Measurements from ENCODE around the gene HHLA2. TPM values are rescaled to one million over a fixed set of nuclear protein-coding genes. Genes with fewer than 3 reads are reported as not detected.

Gene HHLA2
- polyA plus RNA-seq, 3 donors: 0.13 TPM; not detected in 2

- Mint-ChIP-seq H3K9me3 (no peaks in the 10 kb centered on the region), H3K36me3 (no peaks in the 10 kb centered on the region), H3K27me3 (ENCODE audit: low read depth in 3 of 3) (no peaks in the 10 kb centered on the region), H3K4me1 (no peaks in the 10 kb centered on the region), H3K27ac (no peak overlapping the region), H3K4me3 (no peak overlapping the region)
- no peak overlapping the region for H3K9ac ChIP-seq (ENCODE audit: insufficient read depth, low read length, poor library complexity, severe bottlenecking)
- TF ChIP-seq, protein P1, sequence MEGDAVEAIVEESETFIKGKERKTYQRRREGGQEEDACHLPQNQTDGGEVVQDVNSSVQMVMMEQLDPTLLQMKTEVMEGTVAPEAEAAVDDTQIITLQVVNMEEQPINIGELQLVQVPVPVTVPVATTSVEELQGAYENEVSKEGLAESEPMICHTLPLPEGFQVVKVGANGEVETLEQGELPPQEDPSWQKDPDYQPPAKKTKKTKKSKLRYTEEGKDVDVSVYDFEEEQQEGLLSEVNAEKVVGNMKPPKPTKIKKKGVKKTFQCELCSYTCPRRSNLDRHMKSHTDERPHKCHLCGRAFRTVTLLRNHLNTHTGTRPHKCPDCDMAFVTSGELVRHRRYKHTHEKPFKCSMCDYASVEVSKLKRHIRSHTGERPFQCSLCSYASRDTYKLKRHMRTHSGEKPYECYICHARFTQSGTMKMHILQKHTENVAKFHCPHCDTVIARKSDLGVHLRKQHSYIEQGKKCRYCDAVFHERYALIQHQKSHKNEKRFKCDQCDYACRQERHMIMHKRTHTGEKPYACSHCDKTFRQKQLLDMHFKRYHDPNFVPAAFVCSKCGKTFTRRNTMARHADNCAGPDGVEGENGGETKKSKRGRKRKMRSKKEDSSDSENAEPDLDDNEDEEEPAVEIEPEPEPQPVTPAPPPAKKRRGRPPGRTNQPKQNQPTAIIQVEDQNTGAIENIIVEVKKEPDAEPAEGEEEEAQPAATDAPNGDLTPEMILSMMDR (IDR thresholded peaks at IDR 0.05): no peak
- intact Hi-C loops (cut with micrococcal nuclease): no loop called here
- H3K36me3 ChIP-seq (replicated peaks in 1 of 2; ENCODE audit: control insufficient read depth in 1 of 2, insufficient read depth in 2 of 2, low read length in 2 of 2): no peaks in the 10 kb centered on the region
- H3K4me3 ChIP-seq (replicated peaks in 1 of 3; ENCODE audit: low read depth in 2 of 3, low read length in 3 of 3): no peak overlapping the region
- H3K4me2 ChIP-seq (replicated peaks; ENCODE audit: extremely low read depth, low read length, poor library complexity, severe bottlenecking): no peak overlapping the region
- H4K20me1 ChIP-seq (ENCODE audit: insufficient read depth, low read length): no peaks in the 10 kb centered on the region
- no peaks in the 10 kb centered on the region for H3K4me1 ChIP-seq (ENCODE audit: control insufficient read depth in 1 of 2, insufficient read depth in 2 of 2, low read length in 2 of 2)
- DNase-seq: no peak
- no peaks in the 10 kb centered on the region for H3K27me3 ChIP-seq (ENCODE audit: control insufficient read depth in 2 of 2, insufficient read depth in 2 of 2, low read length in 2 of 2)
- H2AFZ ChIP-seq (ENCODE audit: insufficient read depth, low read depth, low read length, poor library complexity, severe bottlenecking): no peak overlapping the region
- H3K27ac ChIP-seq (ENCODE audit: low read depth in 1 of 2, low read length in 2 of 2): no peak overlapping the region
- no peaks in the 10 kb centered on the region for H3K9me3 ChIP-seq (replicated peaks in 1 of 2; ENCODE audit: control insufficient read depth in 1 of 2, insufficient read depth in 1 of 2, low read length in 2 of 2)
- WGBS (ENCODE audit: insufficient coverage): no CpG with 5 or more reads among the region's 3 CpGs
- no peaks in the 10 kb centered on the region for H3K79me2 ChIP-seq (ENCODE audit: insufficient read depth, low read length)
Measured at GRCh38 chr3:108415661-108416060, 119.3 kb downstream of the HHLA2 start.

DNA sequence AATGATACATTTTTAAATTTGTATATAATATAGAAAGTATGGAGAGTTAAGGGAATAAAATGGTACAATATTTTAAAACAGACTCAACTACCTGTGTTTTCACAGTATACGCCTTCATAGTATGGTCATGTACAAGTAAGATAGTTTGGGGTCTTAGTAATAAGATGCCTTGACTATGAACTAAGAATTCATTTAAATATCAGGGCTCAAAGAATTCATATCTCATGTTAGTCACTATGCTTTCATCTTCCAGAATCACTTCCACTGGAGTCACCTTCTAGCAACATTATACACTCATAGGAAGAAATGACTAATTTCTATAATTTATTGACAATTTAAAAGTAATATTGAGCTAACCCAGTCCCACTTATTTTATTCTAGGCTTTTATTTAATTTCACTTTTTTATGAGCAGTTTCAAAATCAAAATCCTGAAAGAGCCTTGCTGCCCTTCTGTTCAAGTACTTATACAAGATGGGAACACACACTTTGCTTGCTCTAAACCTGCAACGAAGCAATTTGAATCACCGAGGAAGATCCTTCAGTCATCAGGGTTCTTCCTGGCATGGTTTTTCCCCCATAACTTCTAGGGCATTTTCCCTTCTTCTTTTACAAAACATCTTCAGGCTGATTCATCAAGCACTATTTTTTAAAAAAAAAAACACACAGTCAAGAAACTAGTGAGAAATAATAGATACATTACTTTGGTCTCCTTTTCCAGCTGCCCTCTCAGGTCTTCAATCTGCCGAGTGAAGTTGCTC lies 119.9 kb downstream of the HHLA2 start:
- H3K4me1 Mint-ChIP-seq: no peaks in the 10 kb centered on the region
- intact Hi-C loops (cut with micrococcal nuclease): no loop called here

More for the DNA sequence above, 119.9 kb downstream of the HHLA2 start:
- Histone ChIP-seq H3K36me3 (replicated peaks in 1 of 2; ENCODE audit: control insufficient read depth in 1 of 2, insufficient read depth in 2 of 2, low read length in 2 of 2) (no peaks in the 10 kb centered on the region), H2AFZ (ENCODE audit: insufficient read depth, low read depth, low read length, poor library complexity, severe bottlenecking) (no peak overlapping the region), H3K79me2 (ENCODE audit: insufficient read depth, low read length) (no peaks in the 10 kb centered on the region), H4K20me1 (ENCODE audit: insufficient read depth, low read length) (no peaks in the 10 kb centered on the region), H3K27me3 (ENCODE audit: control insufficient read depth in 2 of 2, insufficient read depth in 2 of 2, low read length in 2 of 2) (no peaks in the 10 kb centered on the region), H3K4me2 (replicated peaks; ENCODE audit: extremely low read depth, low read length, poor library complexity, severe bottlenecking) (no peak overlapping the region), H3K9ac (ENCODE audit: insufficient read depth, low read length, poor library complexity, severe bottlenecking) (no peak overlapping the region), H3K9me3 (replicated peaks in 1 of 2; ENCODE audit: control insufficient read depth in 1 of 2, insufficient read depth in 1 of 2, low read length in 2 of 2) (no peaks in the 10 kb centered on the region), H3K4me3 (replicated peaks in 1 of 3; ENCODE audit: low read depth in 2 of 3, low read length in 3 of 3) (no peak overlapping the region), H3K27ac (ENCODE audit: low read depth in 1 of 2, low read length in 2 of 2) (no peak overlapping the region), H3K4me1 (ENCODE audit: control insufficient read depth in 1 of 2, insufficient read depth in 2 of 2, low read length in 2 of 2) (no peaks in the 10 kb centered on the region)
- DNase-seq: no peak
- TF ChIP-seq, protein P1 (IDR thresholded peaks at IDR 0.05): no peak
- H3K36me3 Mint-ChIP-seq: no peaks in the 10 kb centered on the region
- peaks cover 0 to 2% (median 0%) of the 10 kb centered on the region in 7 donors for H3K9me3 Mint-ChIP-seq
- no peaks in the 10 kb centered on the region for H3K27me3 Mint-ChIP-seq (ENCODE audit: low read depth in 3 of 3)
- no peak overlapping the region for H3K4me3 Mint-ChIP-seq
- WGBS (ENCODE audit: insufficient coverage): 100% methylated on average over 3 of the region's 4 CpGs
- H3K27ac Mint-ChIP-seq: no peak overlapping the region
